HEK293 (cell line): Measurements from ENCODE around the gene ELAPOR1.

ENCODE experiments used
- CTCF ChIA-PET: fragments of 350-600 bp; formaldehyde crosslinking; extraction: SDS; loops from one replicate; lab custom pipeline; 2021; ENCODE audit warnings: antibody characterized with exemption; lab: Yijun Ruan, JAX
- POLR2A ChIA-PET: fragments of 300-600 bp; formaldehyde crosslinking; extraction: SDS; loops from one replicate; lab custom pipeline; 2020; ENCODE audit warnings: antibody characterized with exemption, inconsistent platforms; lab: Yijun Ruan, JAX
- H3K27ac ChIP-seq: fragments of 200-500 bp; sonication (Bioruptor generic); 2 replicates; pipeline ENCODE4 v1.5.1; 2014; ENCODE audit warnings: low read depth, low read length, control low read depth, inconsistent platforms; ENCODE audit errors: extremely low read depth
- H3K36me3 ChIP-seq, 2 experiments: fragments of 200-500 bp in 1 of 2; sonication (Bioruptor generic) in 1 of 2; 1 replicate in 1 of 2; 2 replicates in 1 of 2; pipeline ENCODE4 v1.5.1; 2014 to 2017; ENCODE audit warnings: inconsistent platforms in 2 of 2, low read length in 2 of 2; ENCODE audit not compliant: control insufficient read depth in 2 of 2, insufficient read depth in 1 of 2
- H3K4me1 ChIP-seq: fragments of 200-500 bp; sonication (Bioruptor generic); 2 replicates; pipeline ENCODE4 v1.5.1; 2014; ENCODE audit warnings: mild to moderate bottlenecking, low read length, inconsistent platforms; ENCODE audit not compliant: control insufficient read depth, insufficient read depth
- H3K4me3 ChIP-seq: 2 replicates; pipeline ENCODE4 v1.5.1; 2011; ENCODE audit warnings: low read depth, mild to moderate bottlenecking, control low read depth, low read length, moderate library complexity
- H3K9me3 ChIP-seq: fragments of 200-500 bp; sonication (Bioruptor generic); 2 replicates; pipeline ENCODE4 v1.5.1; 2014; ENCODE audit warnings: low read depth, low read length, inconsistent platforms; ENCODE audit not compliant: control insufficient read depth, insufficient read depth
- BCL11A ChIP-seq: fragments of 450-650 bp; formaldehyde crosslinking; IDR thresholded peaks from 2 replicates; pipeline ENCODE4 v1.5.1; 2016; ENCODE audit warnings: low read depth, missing biosample characterization, missing genetic modification characterization
- GFI1B ChIP-seq: fragments of 450-650 bp; formaldehyde crosslinking; IDR thresholded peaks from 2 replicates; pipeline ENCODE4 v1.5.1; 2016; ENCODE audit warnings: missing biosample characterization, missing genetic modification characterization
- IKZF3 ChIP-seq: fragments of 450-650 bp; IDR thresholded peaks from 2 replicates; pipeline ENCODE4 v1.5.0; 2018; ENCODE audit warnings: missing biosample characterization, mild to moderate bottlenecking, missing genetic modification characterization, moderate library complexity
- KLF8 ChIP-seq: fragments of 450-650 bp; formaldehyde crosslinking; IDR thresholded peaks from 2 replicates; pipeline ENCODE4 v1.5.1; 2016; ENCODE audit warnings: missing biosample characterization, missing genetic modification characterization
- KLF9 ChIP-seq: fragments of 450-650 bp; formaldehyde crosslinking; IDR thresholded peaks from 2 replicates; pipeline ENCODE4 v1.5.1; 2016; ENCODE audit warnings: missing biosample characterization, missing genetic modification characterization, low read depth
- RBAK ChIP-seq: fragments of 450-650 bp; formaldehyde crosslinking; IDR thresholded peaks from 2 replicates; pipeline ENCODE4 v1.5.1; 2016; ENCODE audit warnings: missing biosample characterization, missing genetic modification characterization
- SALL2 ChIP-seq: fragments of 450-650 bp; formaldehyde crosslinking; IDR thresholded peaks from 2 replicates; pipeline ENCODE4 v1.5.0; 2017; ENCODE audit warnings: missing biosample characterization, mild to moderate bottlenecking, missing genetic modification characterization, borderline replicate concordance
- SP2 ChIP-seq: fragments of 450-650 bp; formaldehyde crosslinking; IDR thresholded peaks from 2 replicates; pipeline ENCODE4 v1.5.1; 2016; ENCODE audit warnings: missing biosample characterization, missing genetic modification characterization
- TCF7L2 ChIP-seq: IDR thresholded peaks from 2 replicates; pipeline ENCODE4 v1.6.1; 2011; ENCODE audit warnings: low read depth, mild to moderate bottlenecking, inconsistent platforms, low read length, moderate library complexity, borderline replicate concordance
- ZEB2 ChIP-seq: fragments of 450-650 bp; formaldehyde crosslinking; IDR thresholded peaks from 2 replicates; pipeline ENCODE4 v1.5.1; 2016; ENCODE audit warnings: missing biosample characterization, missing genetic modification characterization
- ZFP69B ChIP-seq: fragments of 450-650 bp; formaldehyde crosslinking; IDR thresholded peaks from 2 replicates; pipeline ENCODE4 v1.5.1; 2016; ENCODE audit warnings: missing biosample characterization, missing genetic modification characterization
- ZNF132 ChIP-seq: fragments of 450-650 bp; formaldehyde crosslinking; IDR thresholded peaks from 2 replicates; pipeline ENCODE4 v1.5.1; 2017; ENCODE audit warnings: missing biosample characterization, missing genetic modification characterization, borderline replicate concordance
- ZNF169 ChIP-seq: fragments of 450-650 bp; formaldehyde crosslinking; IDR thresholded peaks from 2 replicates; pipeline ENCODE4 v1.5.1; 2016; ENCODE audit warnings: missing biosample characterization, missing genetic modification characterization
- ZNF184 ChIP-seq: fragments of 450-650 bp; IDR thresholded peaks from 2 replicates; pipeline ENCODE4 v1.5.1; 2018; ENCODE audit warnings: missing biosample characterization, mild to moderate bottlenecking, missing genetic modification characterization
- ZNF202 ChIP-seq: fragments of 450-650 bp; formaldehyde crosslinking; IDR thresholded peaks from 2 replicates; pipeline ENCODE4 v1.5.1; 2016; ENCODE audit warnings: missing biosample characterization, missing genetic modification characterization, borderline replicate concordance
- ZNF24 ChIP-seq: fragments of 450-650 bp; formaldehyde crosslinking; IDR thresholded peaks from 2 replicates; pipeline ENCODE4 v1.5.1; 2016; ENCODE audit warnings: missing biosample characterization, missing genetic modification characterization
- ZNF248 ChIP-seq: fragments of 450-650 bp; formaldehyde crosslinking; IDR thresholded peaks from 2 replicates; pipeline ENCODE4 v1.5.1; 2017; ENCODE audit warnings: missing biosample characterization, missing genetic modification characterization
- ZNF292 ChIP-seq: fragments of 450-650 bp; formaldehyde crosslinking; IDR thresholded peaks from 2 replicates; pipeline ENCODE4 v1.5.1; 2016; ENCODE audit warnings: low read depth, missing biosample characterization, missing genetic modification characterization, borderline replicate concordance
- ZNF37A ChIP-seq: fragments of 450-650 bp; IDR thresholded peaks from 2 replicates; pipeline ENCODE4 v1.5.1; 2018; ENCODE audit warnings: missing biosample characterization, missing genetic modification characterization
- ZNF391 ChIP-seq: fragments of 450-650 bp; formaldehyde crosslinking; IDR thresholded peaks from 2 replicates; pipeline ENCODE4 v1.5.1; 2016; ENCODE audit warnings: low read depth, missing biosample characterization, missing genetic modification characterization, borderline replicate concordance
- ZNF473 ChIP-seq: fragments of 450-650 bp; formaldehyde crosslinking; IDR thresholded peaks from 2 replicates; pipeline ENCODE4 v1.5.1; 2017; ENCODE audit warnings: missing biosample characterization, missing genetic modification characterization
- ZNF48 ChIP-seq: fragments of 450-650 bp; formaldehyde crosslinking; IDR thresholded peaks from 2 replicates; pipeline ENCODE4 v1.5.1; 2016; ENCODE audit warnings: missing biosample characterization, missing genetic modification characterization
- ZNF530 ChIP-seq: fragments of 450-650 bp; formaldehyde crosslinking; IDR thresholded peaks from 2 replicates; pipeline ENCODE4 v1.5.1; 2016; ENCODE audit warnings: low read depth, missing biosample characterization, missing genetic modification characterization
- ZNF660 ChIP-seq: fragments of 450-650 bp; IDR thresholded peaks from 2 replicates; pipeline ENCODE4 v1.5.1; 2018; ENCODE audit warnings: missing biosample characterization, mild to moderate bottlenecking, missing genetic modification characterization
- ZNF747 ChIP-seq: fragments of 450-650 bp; formaldehyde crosslinking; IDR thresholded peaks from 2 replicates; pipeline ENCODE4 v1.5.1; 2016; ENCODE audit warnings: missing biosample characterization, missing genetic modification characterization
- ZNF785 ChIP-seq: fragments of 450-650 bp; formaldehyde crosslinking; IDR thresholded peaks from 2 replicates; pipeline ENCODE4 v1.5.1; 2016; ENCODE audit warnings: missing biosample characterization, missing genetic modification characterization
- ZNF843 ChIP-seq: fragments of 450-650 bp; formaldehyde crosslinking; IDR thresholded peaks from 2 replicates; pipeline ENCODE4 v1.5.1; 2016; ENCODE audit warnings: missing biosample characterization, missing genetic modification characterization
- ZSCAN16 ChIP-seq: fragments of 450-650 bp; formaldehyde crosslinking; IDR thresholded peaks from 2 replicates; pipeline ENCODE4 v1.5.1; 2016; ENCODE audit warnings: missing biosample characterization, missing genetic modification characterization
- ZXDB ChIP-seq: fragments of 450-650 bp; formaldehyde crosslinking; IDR thresholded peaks from 2 replicates; pipeline ENCODE4 v1.5.1; 2016; ENCODE audit warnings: missing biosample characterization, missing genetic modification characterization
- TF ChIP-seq, protein P1 (sequence below): fragments of 450-650 bp; formaldehyde crosslinking; IDR thresholded peaks from 2 replicates; pipeline ENCODE4 v1.5.1; 2017; ENCODE audit warnings: missing biosample characterization, missing genetic modification characterization
- TF ChIP-seq, protein P2 (sequence below): fragments of 450-650 bp; formaldehyde crosslinking; IDR thresholded peaks from 2 replicates; pipeline ENCODE4 v1.5.1; 2016; ENCODE audit warnings: missing biosample characterization, missing genetic modification characterization
- TF ChIP-seq, protein P3 (sequence below): fragments of 450-650 bp; formaldehyde crosslinking; IDR thresholded peaks from 2 replicates; pipeline ENCODE4 v1.5.1; 2016; ENCODE audit warnings: missing biosample characterization, missing genetic modification characterization
- TF ChIP-seq, protein P4 (sequence below): fragments of 450-650 bp; formaldehyde crosslinking; optimal IDR thresholded peaks from 2 replicates; pipeline ENCODE3; 2016; ENCODE audit warnings: missing biosample characterization, mild to moderate bottlenecking, missing genetic modification characterization

The ELAPOR1 gene

DNA sequence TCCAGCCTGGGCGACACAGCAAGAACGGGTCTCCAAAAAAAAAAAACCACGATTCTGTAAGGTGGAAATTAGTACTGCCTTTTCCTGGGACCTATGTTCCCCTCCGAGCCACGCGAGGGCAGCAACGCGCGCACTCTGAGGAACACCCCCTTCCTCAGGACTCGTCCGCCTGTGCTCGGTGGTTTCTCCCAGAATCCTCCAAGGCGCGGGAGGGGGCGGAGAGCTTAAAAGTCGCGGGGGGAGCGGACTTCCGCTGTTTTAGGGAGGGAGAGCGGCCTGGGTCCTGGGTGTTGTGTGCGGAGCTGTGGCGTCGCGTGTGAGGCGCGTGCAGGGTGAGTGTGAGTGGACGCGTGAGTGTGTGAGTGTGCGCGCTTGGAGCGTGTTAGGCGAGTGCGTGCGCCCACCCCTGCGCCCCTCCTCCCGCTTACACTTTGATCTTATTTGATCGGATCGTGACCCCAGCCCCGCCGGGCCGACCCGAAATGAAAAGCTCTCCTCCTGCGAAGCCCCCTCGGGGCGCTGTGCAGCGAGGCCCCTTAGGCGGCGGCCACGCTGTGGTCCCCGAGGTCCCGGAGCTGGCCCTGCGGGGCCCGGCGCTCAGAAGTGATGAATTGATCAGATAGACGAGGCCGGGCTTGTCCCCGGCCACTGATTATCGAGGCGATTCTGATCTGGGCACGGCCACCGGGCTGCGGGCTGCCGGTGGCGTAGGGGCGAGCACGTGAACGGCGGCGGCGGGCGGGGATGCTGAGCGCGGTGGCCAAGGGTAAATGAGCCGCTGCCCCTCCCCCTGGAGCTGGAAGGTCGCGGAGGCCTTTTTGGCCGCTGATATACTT, 13.8 kb upstream of the ELAPOR1 start:
- Histone ChIP-seq H3K36me3 (peaks cover 0 to 14% of the 10 kb centered on the region in 2 experiments; a peak in 2 of 3 replicates), H3K27ac (peak overlapping the region; percentile 86), H3K9me3 (no peaks in the 10 kb centered on the region), H3K4me1 (no peaks in the 10 kb centered on the region), H3K4me3 (peak overlapping the region; percentile 82)
- POLR2A ChIA-PET: interaction anchor here (0.5 to 2.4 kb wide), 66 partner anchors 8 to 1562 kb away, joined by 3 to 68 read pairs (median 4); partner anchors contain the start of genes ATXN7L2, CELSR2, CLCC1 and EEIG2
- CTCF ChIA-PET: interaction anchor here (0.6 to 2.8 kb wide), 35 partner anchors 8 to 520 kb away, joined by 3 to 44 read pairs (median 3); partner anchors contain the start of gene TMEM167B
- TF ChIP-seq RBAK (tag by site-specific recombination) (no peak), ZNF785 (tag by site-specific recombination) (no peak), ZNF132 (no peak), ZNF184 (tag by site-specific recombination) (no peak), SP2 (peak; percentile 83), TCF7L2 (0 out of 2 replicates have a peak, but pooled peaks have one; percentile 62), ZNF530 (tag by site-specific recombination) (no peak), IKZF3 (tag by site-specific recombination) (peak; percentile 42; the same call in 1 of the 2 replicates), ZNF248 (tag by site-specific recombination) (no peak), ZNF292 (tag by site-specific recombination) (no peak), ZNF202 (tag by site-specific recombination) (no peak), BCL11A (0 out of 2 replicates have a peak, but pooled peaks have one; percentile 45), ZNF391 (peak; percentile 95), ZNF660 (peak; percentile 96), ZNF48 (tag by site-specific recombination) (no peak), ZNF473 (tag by site-specific recombination) (no peak), ZNF37A (tag by site-specific recombination) (no peak), ZNF169 (tag by site-specific recombination) (no peak), KLF8 (tag by site-specific recombination) (peak; percentile 95), ZXDB (tag by site-specific recombination) (peak; percentile 91), ZEB2 (tag by site-specific recombination) (peak; percentile 83), SALL2 (tag by site-specific recombination) (no peak), ZFP69B (peak; percentile 77), ZNF747 (tag by site-specific recombination) (no peak), ZNF843 (tag by site-specific recombination) (peak; percentile 87), ZSCAN16 (tag by site-specific recombination) (no peak; the same call in 1 of the 2 replicates), KLF9 (peak; percentile 87), ZNF24 (tag by site-specific recombination) (peak; percentile 97), GFI1B (tag by site-specific recombination) (peak; percentile 67; the same call in 1 of the 2 replicates)
- TF ChIP-seq, protein P1, sequence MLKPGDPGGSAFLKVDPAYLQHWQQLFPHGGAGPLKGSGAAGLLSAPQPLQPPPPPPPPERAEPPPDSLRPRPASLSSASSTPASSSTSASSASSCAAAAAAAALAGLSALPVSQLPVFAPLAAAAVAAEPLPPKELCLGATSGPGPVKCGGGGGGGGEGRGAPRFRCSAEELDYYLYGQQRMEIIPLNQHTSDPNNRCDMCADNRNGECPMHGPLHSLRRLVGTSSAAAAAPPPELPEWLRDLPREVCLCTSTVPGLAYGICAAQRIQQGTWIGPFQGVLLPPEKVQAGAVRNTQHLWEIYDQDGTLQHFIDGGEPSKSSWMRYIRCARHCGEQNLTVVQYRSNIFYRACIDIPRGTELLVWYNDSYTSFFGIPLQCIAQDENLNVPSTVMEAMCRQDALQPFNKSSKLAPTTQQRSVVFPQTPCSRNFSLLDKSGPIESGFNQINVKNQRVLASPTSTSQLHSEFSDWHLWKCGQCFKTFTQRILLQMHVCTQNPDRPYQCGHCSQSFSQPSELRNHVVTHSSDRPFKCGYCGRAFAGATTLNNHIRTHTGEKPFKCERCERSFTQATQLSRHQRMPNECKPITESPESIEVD (tag by site-specific recombination): no peak
- TF ChIP-seq, protein P2, sequence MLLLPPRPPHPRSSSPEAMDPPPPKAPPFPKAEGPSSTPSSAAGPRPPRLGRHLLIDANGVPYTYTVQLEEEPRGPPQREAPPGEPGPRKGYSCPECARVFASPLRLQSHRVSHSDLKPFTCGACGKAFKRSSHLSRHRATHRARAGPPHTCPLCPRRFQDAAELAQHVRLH (tag by site-specific recombination): peak; percentile 74; the same call in 1 of the 2 replicates
- TF ChIP-seq, protein P3, sequence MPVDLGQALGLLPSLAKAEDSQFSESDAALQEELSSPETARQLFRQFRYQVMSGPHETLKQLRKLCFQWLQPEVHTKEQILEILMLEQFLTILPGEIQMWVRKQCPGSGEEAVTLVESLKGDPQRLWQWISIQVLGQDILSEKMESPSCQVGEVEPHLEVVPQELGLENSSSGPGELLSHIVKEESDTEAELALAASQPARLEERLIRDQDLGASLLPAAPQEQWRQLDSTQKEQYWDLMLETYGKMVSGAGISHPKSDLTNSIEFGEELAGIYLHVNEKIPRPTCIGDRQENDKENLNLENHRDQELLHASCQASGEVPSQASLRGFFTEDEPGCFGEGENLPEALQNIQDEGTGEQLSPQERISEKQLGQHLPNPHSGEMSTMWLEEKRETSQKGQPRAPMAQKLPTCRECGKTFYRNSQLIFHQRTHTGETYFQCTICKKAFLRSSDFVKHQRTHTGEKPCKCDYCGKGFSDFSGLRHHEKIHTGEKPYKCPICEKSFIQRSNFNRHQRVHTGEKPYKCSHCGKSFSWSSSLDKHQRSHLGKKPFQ (tag by site-specific recombination): peak; percentile 86
- TF ChIP-seq, protein P4, sequence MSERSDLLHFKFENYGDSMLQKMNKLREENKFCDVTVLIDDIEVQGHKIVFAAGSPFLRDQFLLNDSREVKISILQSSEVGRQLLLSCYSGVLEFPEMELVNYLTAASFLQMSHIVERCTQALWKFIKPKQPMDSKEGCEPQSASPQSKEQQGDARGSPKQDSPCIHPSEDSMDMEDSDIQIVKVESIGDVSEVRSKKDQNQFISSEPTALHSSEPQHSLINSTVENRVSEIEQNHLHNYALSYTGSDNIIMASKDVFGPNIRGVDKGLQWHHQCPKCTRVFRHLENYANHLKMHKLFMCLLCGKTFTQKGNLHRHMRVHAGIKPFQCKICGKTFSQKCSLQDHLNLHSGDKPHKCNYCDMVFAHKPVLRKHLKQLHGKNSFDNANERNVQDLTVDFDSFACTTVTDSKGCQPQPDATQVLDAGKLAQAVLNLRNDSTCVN: peak; percentile 99
